GM23248 (cell line): ENCODE measurements around the gene CCDC73. TPM values are rescaled to one million over a fixed set of nuclear protein-coding genes. Genes with fewer than 3 reads are reported as not detected.
A peak's percentile ranks its signal among the peaks of the same experiment; 100 is the strongest.

Experiments used
- DNase-seq: peaks from one replicate; pipeline ENCODE4 v3.0.0-alpha.2; 2015
- H2AFZ ChIP-seq: fragments of 200-600 bp; sonication (generic); 2 replicates; pipeline ENCODE4 v1.6.1; 2016; ENCODE audit warnings: antibody characterized with exemption
- H3F3A ChIP-seq: fragments of 200-600 bp; sonication (generic); 2 replicates; pipeline ENCODE4 v1.6.1; 2016; ENCODE audit warnings: mild to moderate bottlenecking, antibody characterized with exemption, mixed run types; ENCODE audit not compliant: insufficient read depth
- H3K27ac ChIP-seq: fragments of 200-600 bp; sonication (generic); 2 replicates; pipeline ENCODE4 v1.5.1; 2016; ENCODE audit warnings: mild to moderate bottlenecking
- H3K27me3 ChIP-seq: fragments of 200-600 bp; sonication (generic); replicated peaks from 2 replicates; pipeline ENCODE4 v1.6.1; 2016; ENCODE audit warnings: mild to moderate bottlenecking; ENCODE audit not compliant: insufficient read depth
- H3K36me3 ChIP-seq: fragments of 200-600 bp; sonication (generic); 2 replicates; pipeline ENCODE4 v1.6.1; 2016; ENCODE audit warnings: low read depth, mild to moderate bottlenecking
- H3K4me1 ChIP-seq: fragments of 200-600 bp; sonication (generic); 2 replicates; pipeline ENCODE4 v1.6.1; 2016; ENCODE audit warnings: mild to moderate bottlenecking; ENCODE audit not compliant: insufficient read depth
- H3K4me2 ChIP-seq: fragments of 200-600 bp; sonication (generic); one replicate; pipeline ENCODE4 v1.6.1; 2016; ENCODE audit warnings: mild to moderate bottlenecking; ENCODE audit not compliant: unreplicated experiment
- H3K4me3 ChIP-seq: fragments of 200-600 bp; sonication (generic); 2 replicates; pipeline ENCODE4 v1.5.1; 2016; ENCODE audit warnings: mild to moderate bottlenecking
- H3K79me2 ChIP-seq: fragments of 200-600 bp; sonication (generic); 2 replicates; pipeline ENCODE4 v1.6.1; 2016; ENCODE audit warnings: mild to moderate bottlenecking; ENCODE audit not compliant: insufficient read depth
- H3K9ac ChIP-seq: fragments of 200-600 bp; sonication (generic); 2 replicates; pipeline ENCODE4 v1.6.1; 2016; ENCODE audit warnings: mild to moderate bottlenecking
- H3K9me2 ChIP-seq: fragments of 200-600 bp; sonication (generic); 2 replicates; pipeline ENCODE4 v1.6.1; 2016; ENCODE audit warnings: mixed run types, mild to moderate bottlenecking, moderate library complexity; ENCODE audit not compliant: insufficient read depth
- H3K9me3 ChIP-seq: fragments of 200-600 bp; sonication (generic); one replicate; pipeline ENCODE4 v1.6.1; 2017; ENCODE audit warnings: low read depth
- H4K20me1 ChIP-seq: fragments of 200-600 bp; sonication (generic); 2 replicates; pipeline ENCODE4 v1.6.0; 2016; ENCODE audit not compliant: insufficient read depth
- EZH2 ChIP-seq: fragments of 200-600 bp; sonication (generic); IDR thresholded peaks from 2 replicates; pipeline ENCODE4 v1.6.1; 2018; ENCODE audit warnings: antibody characterized with exemption, mild to moderate bottlenecking; ENCODE audit not compliant: insufficient read depth, poor library complexity, severe bottlenecking
- EZH2phosphoT487 ChIP-seq: fragments of 200-600 bp; sonication (generic); IDR thresholded peaks from 2 replicates; pipeline ENCODE4 v1.6.1; 2018; ENCODE audit warnings: antibody characterized with exemption, moderate library complexity, mild to moderate bottlenecking, low read depth; ENCODE audit not compliant: insufficient read depth
- WGBS, 2 experiments: methylation state at CpG; one replicate each; pipeline ENCODE4 v1.1.6; 2015 to 2017; ENCODE audit warnings: low lambda C conversion rate in 2 of 2, low coverage in 1 of 2; ENCODE audit errors: missing lambda C conversion rate in 2 of 2; 5-methylcytosine and 5-hydroxymethylcytosine counted together
- in situ Hi-C: fragments of 300-500 bp; cut with MboI; formaldehyde crosslinking; loops from 2 replicates; pipeline ENCODE4 v1.15.0; 2020
- polyA plus RNA-seq: library from polyadenylated mRNA; unstranded; fragments of >200 nt; fragmentation: Nextera tagmentation; extraction: Ambion mirVana; gene quantifications from 2 replicates; pipeline ENCODE4 v1.2.1, GENCODE V29; 2016
- total RNA-seq: library from RNA; depleted of rRNA; stranded (reverse); fragments of >200 nt; shearing (Covaris generic); gene quantifications from 2 replicates; pipeline ENCODE4 v1.2.3, GENCODE V29; 2014

The CCDC73 gene
- total and polyA plus RNA-seq, 2 experiments from 2014 or later: not detected

DNA sequence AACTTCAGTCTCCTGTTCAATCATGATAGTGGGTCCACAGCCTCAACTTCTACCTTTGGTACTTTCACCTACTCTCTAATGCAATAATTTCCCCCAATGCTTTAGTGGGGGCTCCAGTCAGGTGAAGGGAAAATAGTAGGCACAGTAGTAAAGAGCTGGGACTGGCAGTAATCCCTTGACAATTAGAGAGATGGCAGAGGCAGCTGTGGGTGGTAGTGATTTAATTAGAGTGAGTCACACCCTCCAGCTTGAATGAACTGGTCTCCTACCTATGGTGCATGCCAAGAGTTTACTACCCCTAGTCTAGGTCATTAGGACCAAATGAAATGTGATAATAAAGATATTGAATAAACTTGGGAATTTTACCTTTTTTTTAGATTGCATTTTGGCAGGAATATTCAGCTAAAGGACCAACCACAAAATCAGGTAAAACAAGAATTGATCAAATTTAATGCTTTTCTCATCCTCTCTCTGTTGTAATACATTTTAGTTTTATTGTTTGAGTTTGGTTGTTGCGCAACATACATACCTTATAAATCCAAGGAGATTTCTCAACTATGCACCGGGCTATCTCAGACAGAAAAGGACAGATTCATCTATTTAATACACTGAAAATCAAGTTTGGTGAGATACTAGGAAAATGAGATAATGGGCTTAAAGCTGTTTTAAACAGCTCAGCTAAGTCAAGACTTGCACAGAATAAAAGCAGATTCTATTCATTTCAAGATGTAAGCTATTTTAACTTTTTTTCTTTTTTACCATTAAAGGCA, 44.2 kb upstream of the CCDC73 start:
- Histone ChIP-seq H3K36me3 (no peaks in the 10 kb centered on the region), H3K9ac (no peak overlapping the region), H4K20me1 (no peaks in the 10 kb centered on the region), H3K9me2 (no peaks in the 10 kb centered on the region), H3K27me3 (no peaks in the 10 kb centered on the region; the same call in 1 of the 2 replicates), H3K4me1 (no peaks in the 10 kb centered on the region), H3K27ac (no peak overlapping the region), H2AFZ (no peak overlapping the region), H3K4me3 (no peak overlapping the region), H3K9me3 (no peaks in the 10 kb centered on the region), H3F3A (no peaks in the 10 kb centered on the region), H3K4me2 (no peak overlapping the region), H3K79me2 (no peaks in the 10 kb centered on the region)
- WGBS, 2 experiments: 91 to 99% methylated on average over 2 of the region's 2 CpGs
- in situ Hi-C loops: no loop called here
- no peak for TF ChIP-seq EZH2phosphoT487
- no peak for TF ChIP-seq EZH2
- DNase-seq: peak; percentile 15

DNA sequence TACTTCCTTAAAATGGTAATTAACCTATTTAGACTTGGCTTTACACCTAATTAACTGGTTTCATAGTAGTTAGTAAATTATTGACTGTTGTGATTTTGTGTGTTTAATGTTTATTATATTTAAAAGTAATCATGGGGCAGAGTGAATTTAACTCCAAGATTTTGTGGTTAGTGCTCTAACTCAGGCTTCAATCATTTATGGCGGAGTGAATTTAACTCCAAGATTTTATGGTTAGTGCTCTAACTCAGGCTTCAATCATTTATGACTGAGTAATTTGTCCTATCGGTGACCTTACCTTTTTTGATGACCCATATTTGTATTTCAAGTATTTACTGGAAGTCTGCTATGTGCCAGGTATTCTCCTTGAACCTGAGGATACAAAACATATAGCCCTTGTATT, 42.5 kb upstream of the CCDC73 start:
- in situ Hi-C loops: no loop called here
- no peaks in the 10 kb centered on the region for H3K79me2 ChIP-seq
- H3K4me2 ChIP-seq: no peak overlapping the region
- H3K4me1 ChIP-seq: no peaks in the 10 kb centered on the region
- no peak for DNase-seq
- WGBS, 2 experiments: 67 to 76% methylated on average over 2 of the region's 2 CpGs
- no peak overlapping the region for H3K4me3 ChIP-seq
- no peaks in the 10 kb centered on the region for H4K20me1 ChIP-seq
- H3K27me3 ChIP-seq: peaks cover 4% of the 10 kb centered on the region; the same call in 1 of the 2 replicates
- no peaks in the 10 kb centered on the region for H3K9me2 ChIP-seq
- no peaks in the 10 kb centered on the region for H3F3A ChIP-seq
- no peak overlapping the region for H3K9ac ChIP-seq
- TF ChIP-seq EZH2 (no peak), EZH2phosphoT487 (no peak)
- no peak overlapping the region for H2AFZ ChIP-seq
- no peaks in the 10 kb centered on the region for H3K36me3 ChIP-seq
- no peak overlapping the region for H3K27ac ChIP-seq
- no peaks in the 10 kb centered on the region for H3K9me3 ChIP-seq

DNA sequence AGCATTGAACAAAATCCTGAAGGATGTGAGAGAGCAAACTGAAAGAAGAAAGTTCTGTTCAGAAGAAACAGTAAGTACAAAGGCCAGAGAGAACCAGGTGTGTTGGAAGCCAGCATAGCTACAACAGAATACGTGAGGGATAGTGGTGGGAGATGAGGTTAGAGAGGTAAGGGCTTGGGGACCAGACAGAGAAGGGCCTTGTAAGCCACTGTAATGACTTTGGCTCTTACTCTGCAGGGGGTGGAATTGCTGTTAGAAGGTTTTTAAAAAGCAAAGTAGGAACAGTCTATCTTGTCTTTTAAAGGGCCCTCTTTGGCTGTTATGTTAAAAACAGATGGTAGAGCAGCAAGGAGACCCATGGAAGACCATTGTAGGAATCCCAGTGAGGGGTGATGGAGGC, 39.5 kb upstream of the CCDC73 start:
- DNase-seq: no peak
- TF ChIP-seq EZH2 (no peak), EZH2phosphoT487 (no peak)
- H3K27ac ChIP-seq: no peak overlapping the region
- in situ Hi-C loops: no loop called here
- no peaks in the 10 kb centered on the region for H3F3A ChIP-seq
- H3K9ac ChIP-seq: no peak overlapping the region
- no peaks in the 10 kb centered on the region for H3K4me1 ChIP-seq
- H3K9me2 ChIP-seq: no peaks in the 10 kb centered on the region
- H3K27me3 ChIP-seq: peaks cover 19% of the 10 kb centered on the region
- no peaks in the 10 kb centered on the region for H3K9me3 ChIP-seq
- H3K4me3 ChIP-seq: no peak overlapping the region
- H3K79me2 ChIP-seq: no peaks in the 10 kb centered on the region
- H4K20me1 ChIP-seq: no peaks in the 10 kb centered on the region
- 39 to 75% methylated on average over 1 of the region's 1 CpG for WGBS, 2 experiments
- no peak overlapping the region for H2AFZ ChIP-seq
- H3K36me3 ChIP-seq: no peaks in the 10 kb centered on the region
- H3K4me2 ChIP-seq: no peak overlapping the region

DNA sequence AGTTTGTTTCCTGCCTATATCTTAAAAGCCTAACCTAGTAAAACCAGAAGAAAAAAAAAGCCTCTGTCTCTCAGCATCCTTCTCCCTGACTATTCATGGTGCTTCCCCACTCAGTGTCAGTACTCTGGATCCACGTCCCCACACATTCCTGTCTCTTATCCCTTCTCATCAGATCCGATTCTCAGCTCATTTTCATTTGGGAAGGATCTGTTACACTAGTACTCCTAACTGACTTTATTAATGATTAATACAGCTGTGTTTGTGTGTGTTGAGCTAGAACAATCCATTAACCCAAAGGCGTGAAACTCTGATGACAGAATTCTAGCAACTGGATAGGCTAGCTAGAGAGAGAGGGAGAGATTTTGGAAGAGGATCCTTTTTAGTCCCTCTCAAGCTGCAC, 36.8 kb upstream of the CCDC73 start:
- H3K79me2 ChIP-seq: no peaks in the 10 kb centered on the region
- H3F3A ChIP-seq: no peaks in the 10 kb centered on the region
- 27 to 35% methylated on average over 3 of the region's 3 CpGs for WGBS, 2 experiments
- no peak overlapping the region for H3K9ac ChIP-seq
- TF ChIP-seq EZH2phosphoT487 (no peak), EZH2 (no peak)
- DNase-seq: no peak
- no peak overlapping the region for H3K27ac ChIP-seq
- peaks cover 19% of the 10 kb centered on the region for H3K27me3 ChIP-seq
- H3K4me3 ChIP-seq: no peak overlapping the region
- no peaks in the 10 kb centered on the region for H3K36me3 ChIP-seq
- H3K9me2 ChIP-seq: no peaks in the 10 kb centered on the region
- H3K4me1 ChIP-seq: no peaks in the 10 kb centered on the region
- H2AFZ ChIP-seq: no peak overlapping the region
- no peaks in the 10 kb centered on the region for H3K9me3 ChIP-seq
- in situ Hi-C loops: no loop called here
- no peak overlapping the region for H3K4me2 ChIP-seq
- no peaks in the 10 kb centered on the region for H4K20me1 ChIP-seq

DNA sequence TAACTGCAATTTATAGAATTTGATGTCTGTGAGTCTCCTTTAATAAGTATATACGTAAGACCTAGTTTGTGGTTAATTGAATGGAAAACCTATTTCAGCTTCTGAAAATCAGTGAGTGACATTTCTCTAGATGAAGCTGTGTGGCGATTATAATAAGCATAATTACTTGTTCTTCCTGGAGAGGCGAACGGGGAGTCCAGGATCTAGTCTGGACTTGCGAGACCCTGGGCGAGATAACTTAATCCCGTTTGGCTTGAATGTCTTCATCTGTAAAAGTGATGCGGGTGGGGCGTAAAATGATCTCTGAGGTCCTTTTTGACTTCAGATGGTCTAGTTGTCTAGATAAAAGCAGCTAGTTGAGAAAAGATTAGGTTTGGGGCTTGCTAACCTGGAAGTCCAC, 36.3 kb upstream of the CCDC73 start:
- no peak overlapping the region for H2AFZ ChIP-seq

More for the DNA sequence above, 36.3 kb upstream of the CCDC73 start:
- no peak for TF ChIP-seq EZH2phosphoT487
- TF ChIP-seq EZH2: no peak
- no peaks in the 10 kb centered on the region for H3F3A ChIP-seq
- H3K4me2 ChIP-seq: no peak overlapping the region
- 83 to 88% methylated on average over 9 of the region's 9 CpGs for WGBS, 2 experiments
- H3K36me3 ChIP-seq: no peaks in the 10 kb centered on the region
- in situ Hi-C loops: no loop called here
- no peak overlapping the region for H3K27ac ChIP-seq
- no peaks in the 10 kb centered on the region for H4K20me1 ChIP-seq
- H3K4me3 ChIP-seq: no peak overlapping the region
- DNase-seq: no peak
- no peaks in the 10 kb centered on the region for H3K9me2 ChIP-seq
- no peaks in the 10 kb centered on the region for H3K9me3 ChIP-seq
- peaks cover 19% of the 10 kb centered on the region for H3K27me3 ChIP-seq
- no peak overlapping the region for H3K9ac ChIP-seq
- H3K79me2 ChIP-seq: no peaks in the 10 kb centered on the region
- no peaks in the 10 kb centered on the region for H3K4me1 ChIP-seq
